Lower leg skin (tissue), 3 donors: Measurements from ENCODE around the gene KPNA3.

Experiments
- CTCF ChIP-seq, 3 donors: fragments of 450-650 bp; IDR thresholded peaks; one replicate each; pipeline ENCODE4 v1.5.1; 2016; ENCODE audit warnings: antibody characterized with exemption in 3 of 3, mild to moderate bottlenecking in 3 of 3, moderate library complexity in 2 of 3
- POLR2A ChIP-seq, 2 donors: fragments of 450-650 bp; IDR thresholded peaks; one replicate each; pipeline ENCODE4 v1.6.1; 2016 to 2017; ENCODE audit warnings: antibody characterized with exemption in 2 of 2, mild to moderate bottlenecking in 1 of 2, moderate library complexity in 1 of 2

GRCh38 chr13:49746111-49746510 is 46.4 kb downstream of the KPNA3 start:
- TF ChIP-seq POLR2A (IDR thresholded peaks at IDR 0.05) (no peak), CTCF (IDR thresholded peaks at IDR 0.05) (no peak)
